Activated CD4-positive, alpha-beta T cell treated with anti-CD3 and anti-CD28 coated beads for 48 hours (primary cell): Measurements from ENCODE around the gene NT5DC2.

Source experiments
- DNase-seq: peaks from one replicate; pipeline ENCODE4 v3.0.0-alpha.2; 2020

Gene NT5DC2

GRCh38 chr3:52524752-52525679 is 8.6 kb downstream of the NT5DC2 start:
- DNase-seq, result no peak

GRCh38 chr3:52524258-52524751 is 9.4 kb downstream of the NT5DC2 start:
- no peak for DNase-seq

- no peak for DNase-seq
Observed at GRCh38 chr3:52523386-52524257, 10.0 kb downstream of the NT5DC2 start.

GRCh38 chr3:52522651-52523251 is 10.9 kb downstream of the NT5DC2 start:
- DNase-seq, result no peak

GRCh38 chr3:52521881-52522650 is 11.6 kb downstream of the NT5DC2 start:
- DNase-seq, result no peak

- no peak for DNase-seq
Observed at GRCh38 chr3:52521488-52521824, 12.2 kb downstream of the NT5DC2 start.

GRCh38 chr3:52520716-52521487 is 12.8 kb downstream of the NT5DC2 start:
- DNase-seq, result no peak

- DNase-seq, result no peak
Observed at GRCh38 chr3:52520141-52520667, 13.5 kb downstream of the NT5DC2 start.

- no peak for DNase-seq
Observed at GRCh38 chr3:52519445-52520140, 14.1 kb downstream of the NT5DC2 start.

GRCh38 chr3:52518723-52519444 is 14.8 kb downstream of the NT5DC2 start:
- peak; percentile 19 for DNase-seq

- DNase-seq, result no peak
Observed at GRCh38 chr3:52517796-52518722, 15.6 kb downstream of the NT5DC2 start.

GRCh38 chr3:52516509-52517195 is 17.0 kb downstream of the NT5DC2 start:
- no peak for DNase-seq

GRCh38 chr3:52515192-52515591 is 18.5 kb downstream of the NT5DC2 start:
- no peak for DNase-seq

- no peak for DNase-seq
Observed at GRCh38 chr3:52514576-52514975, 19.1 kb downstream of the NT5DC2 start.

- DNase-seq, result no peak
Observed at GRCh38 chr3:52513281-52513680, 20.4 kb downstream of the NT5DC2 start.

- DNase-seq, result no peak
Observed at GRCh38 chr3:52512727-52513126, 20.9 kb downstream of the NT5DC2 start.

GRCh38 chr3:52512105-52512504 is 21.6 kb downstream of the NT5DC2 start:
- no peak for DNase-seq

- no peak for DNase-seq
Observed at GRCh38 chr3:52511509-52511908, 22.1 kb downstream of the NT5DC2 start.
